ENCODE measurements around the gene EGR1.

DNA sequence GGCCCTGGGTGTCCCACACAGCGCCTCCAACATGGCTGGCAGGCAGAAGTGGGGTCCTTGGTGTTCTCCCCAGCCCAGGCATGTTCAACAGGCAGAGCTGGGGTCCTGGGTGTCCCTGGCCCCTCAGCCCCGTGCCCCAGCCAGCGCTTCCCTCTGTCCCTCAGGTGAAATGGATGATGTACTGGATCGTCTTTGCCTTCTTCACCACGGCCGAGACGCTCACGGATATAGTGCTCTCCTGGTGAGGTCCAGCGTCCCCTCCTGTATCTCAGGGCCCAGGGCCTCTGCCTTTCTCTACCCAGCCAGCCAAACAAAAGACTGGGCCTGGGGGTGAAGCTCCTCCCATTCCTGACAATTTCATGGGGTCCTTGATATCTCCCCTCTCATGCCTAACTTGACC is 24.1 kb upstream of the EGR1 start:
- TF ChIP-seq, protein P1, sequence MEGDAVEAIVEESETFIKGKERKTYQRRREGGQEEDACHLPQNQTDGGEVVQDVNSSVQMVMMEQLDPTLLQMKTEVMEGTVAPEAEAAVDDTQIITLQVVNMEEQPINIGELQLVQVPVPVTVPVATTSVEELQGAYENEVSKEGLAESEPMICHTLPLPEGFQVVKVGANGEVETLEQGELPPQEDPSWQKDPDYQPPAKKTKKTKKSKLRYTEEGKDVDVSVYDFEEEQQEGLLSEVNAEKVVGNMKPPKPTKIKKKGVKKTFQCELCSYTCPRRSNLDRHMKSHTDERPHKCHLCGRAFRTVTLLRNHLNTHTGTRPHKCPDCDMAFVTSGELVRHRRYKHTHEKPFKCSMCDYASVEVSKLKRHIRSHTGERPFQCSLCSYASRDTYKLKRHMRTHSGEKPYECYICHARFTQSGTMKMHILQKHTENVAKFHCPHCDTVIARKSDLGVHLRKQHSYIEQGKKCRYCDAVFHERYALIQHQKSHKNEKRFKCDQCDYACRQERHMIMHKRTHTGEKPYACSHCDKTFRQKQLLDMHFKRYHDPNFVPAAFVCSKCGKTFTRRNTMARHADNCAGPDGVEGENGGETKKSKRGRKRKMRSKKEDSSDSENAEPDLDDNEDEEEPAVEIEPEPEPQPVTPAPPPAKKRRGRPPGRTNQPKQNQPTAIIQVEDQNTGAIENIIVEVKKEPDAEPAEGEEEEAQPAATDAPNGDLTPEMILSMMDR (IDR thresholded peaks at IDR 0.05; ENCODE audit: poor library complexity, severe bottlenecking), result no peak
- TF ChIP-seq TAF1 (IDR thresholded peaks at IDR 0.05; ENCODE audit: low read depth) (no peak), EP300 (conservative IDR thresholded peaks at IDR 0.05; ENCODE audit: poor library complexity, severe bottlenecking) (no peak), SMC3 (conservative IDR thresholded peaks at IDR 0.05; ENCODE audit: poor library complexity) (no peak), RAD21 (conservative IDR thresholded peaks at IDR 0.05) (no peak)

Measured in neural cell (in vitro differentiated cells).